H1 (cell line): ENCODE measurements around the gene BOLA3. TPM values are rescaled to one million over a fixed set of nuclear protein-coding genes. Genes with fewer than 3 reads are reported as not detected.

Source experiments
- CTCF ChIA-PET: fragments of 300-600 bp; sonication (Branson Sonifier 250); formaldehyde crosslinking; loops from one replicate; lab custom pipeline; 2021; ENCODE audit not compliant: partially characterized antibody; lab: Charles Lee
- POLR2A ChIA-PET: fragments of 300-600 bp; sonication (Branson Sonifier 250); formaldehyde crosslinking; loops from one replicate; lab custom pipeline; 2021; ENCODE audit warnings: inconsistent platforms; ENCODE audit not compliant: partially characterized antibody; lab: Charles Lee
- DNase-seq, 2 experiments: peaks; one replicate each; pipeline versions ENCODE4 v3.0.0 to v3.0.0-alpha.2; 2010 to 2022; ENCODE audit warnings: low spot score in 2 of 2, low read depth in 1 of 2, mixed read lengths in 1 of 2
- FAIRE-seq: peaks from 2 replicates; lab custom pipeline; 2011; peaks lifted over from hg19 to GRCh38; lab: Jason Lieb, UNC
- H2AFZ ChIP-seq: 2 replicates; pipeline ENCODE4 v1.8.1; 2012; ENCODE audit warnings: low read length, inconsistent platforms
- H2AK5ac ChIP-seq: 2 replicates; pipeline ENCODE4 v1.6.1; 2013; ENCODE audit warnings: low read depth, low read length
- H2BK120ac ChIP-seq: replicated peaks from 2 replicates; pipeline ENCODE3; 2013; ENCODE audit warnings: low read depth, low read length, inconsistent platforms
- H2BK12ac ChIP-seq: 2 replicates; pipeline ENCODE4 v1.6.1; 2013; ENCODE audit warnings: low read depth, low read length
- H2BK15ac ChIP-seq: 2 replicates; pipeline ENCODE4 v1.6.1; 2013; ENCODE audit warnings: low read length
- H2BK20ac ChIP-seq: 2 replicates; pipeline ENCODE4 v1.6.1; 2013; ENCODE audit warnings: low read length
- H2BK5ac ChIP-seq: 2 replicates; pipeline ENCODE4 v1.6.1; 2013; ENCODE audit warnings: low read depth, low read length
- H3K14ac ChIP-seq: 2 replicates; pipeline ENCODE4 v1.6.1; 2013; ENCODE audit warnings: inconsistent platforms; ENCODE audit not compliant: insufficient read length
- H3K18ac ChIP-seq: 2 replicates; pipeline ENCODE4 v1.6.1; 2013; ENCODE audit warnings: low read length; ENCODE audit errors: extremely low read depth
- H3K23ac ChIP-seq: 2 replicates; pipeline ENCODE4 v1.6.1; 2013; ENCODE audit warnings: inconsistent platforms; ENCODE audit not compliant: insufficient read length
- H3K23me2 ChIP-seq: 2 replicates; pipeline ENCODE4 v1.6.1; 2013; ENCODE audit warnings: low read depth, low read length
- H3K27ac ChIP-seq: 2 replicates; pipeline ENCODE4 v1.6.1; 2011; ENCODE audit warnings: low read depth, low read length, inconsistent platforms
- H3K27me3 ChIP-seq, 4 experiments: replicated peaks in 1 of 4; 1 replicate in 1 of 4; 2 replicates in 3 of 4; pipeline versions ENCODE4 v1.6.1 to v1.8.1; 2011 to 2013; ENCODE audit warnings: low read length in 3 of 4, mild to moderate bottlenecking in 3 of 4, inconsistent platforms in 2 of 4, mixed read lengths in 2 of 4, moderate library complexity in 1 of 4; ENCODE audit not compliant: control insufficient read depth in 3 of 4, insufficient read depth in 3 of 4; ENCODE audit errors: extremely low read depth in 1 of 4
- H3K36me3 ChIP-seq, 4 experiments: 2 replicates each; pipeline versions ENCODE4 v1.6.1 to v1.8.1; 2011 to 2013; ENCODE audit warnings: mild to moderate bottlenecking in 4 of 4, low read length in 3 of 4, moderate library complexity in 2 of 4, control low read depth in 1 of 4, inconsistent platforms in 1 of 4; ENCODE audit not compliant: insufficient read depth in 4 of 4, control insufficient read depth in 2 of 4
- H3K4ac ChIP-seq: replicated peaks from 2 replicates; pipeline ENCODE3; 2013; ENCODE audit warnings: low read length, low read depth, mixed read lengths, inconsistent platforms; ENCODE audit not compliant: insufficient read length
- H3K4me1 ChIP-seq, 4 experiments: replicated peaks in 1 of 4; 1 replicate in 1 of 4; 2 replicates in 3 of 4; pipeline versions ENCODE4 v1.6.1 to v1.8.1; 2011 to 2013; ENCODE audit warnings: low read length in 3 of 4, inconsistent platforms in 2 of 4, mixed read lengths in 1 of 4; ENCODE audit not compliant: insufficient read depth in 4 of 4, control insufficient read depth in 3 of 4
- H3K4me2 ChIP-seq, 2 experiments: 2 replicates each; pipeline versions ENCODE4 v1.6.1 to v1.8.1; 2011 to 2013; ENCODE audit warnings: low read depth in 2 of 2, low read length in 2 of 2, control low read depth in 1 of 2, inconsistent platforms in 1 of 2, mild to moderate bottlenecking in 1 of 2; ENCODE audit not compliant: insufficient read depth in 1 of 2
- H3K4me3 ChIP-seq, 4 experiments: fragments of 200-600, 300-600 bp in 1 of 4; sonication (generic), shearing (Covaris generic), sonication (Bioruptor Twin) in 1 of 4; 2 replicates each; pipeline versions ENCODE4 v1.5.1 to v1.8.1; 2011 to 2016; ENCODE audit warnings: low read length in 4 of 4, low read depth in 3 of 4, control low read depth in 2 of 4, inconsistent platforms in 2 of 4, mild to moderate bottlenecking in 2 of 4, mixed read lengths in 1 of 4, moderate library complexity in 1 of 4; ENCODE audit not compliant: insufficient read depth in 2 of 4; ENCODE audit errors: extremely low read depth in 1 of 4
- H3K56ac ChIP-seq: replicated peaks from 2 replicates; pipeline ENCODE3; 2013; ENCODE audit warnings: low read depth, mild to moderate bottlenecking, mixed read lengths, low read length, inconsistent platforms; ENCODE audit not compliant: insufficient read length
- H3K79me1 ChIP-seq: 2 replicates; pipeline ENCODE4 v1.6.1; 2013; ENCODE audit warnings: low read depth, low read length, control low read depth
- H3K79me2 ChIP-seq, 2 experiments: 2 replicates each; pipeline versions ENCODE4 v1.6.1 to v1.8.1; 2012 to 2013; ENCODE audit warnings: low read length in 2 of 2, mild to moderate bottlenecking in 2 of 2, inconsistent platforms in 1 of 2; ENCODE audit not compliant: insufficient read depth in 2 of 2, control insufficient read depth in 1 of 2
- H3K9ac ChIP-seq, 4 experiments: replicated peaks in 1 of 4; 1 replicate in 1 of 4; 2 replicates in 3 of 4; pipeline versions ENCODE4 v1.6.1 to v1.8.1; 2011 to 2013; ENCODE audit warnings: low read depth in 3 of 4, low read length in 3 of 4, control low read depth in 2 of 4, mild to moderate bottlenecking in 2 of 4, moderate library complexity in 2 of 4, inconsistent platforms in 1 of 4; ENCODE audit errors: extremely low read depth in 1 of 4
- H3K9me3 ChIP-seq, 2 experiments: 2 replicates each; pipeline versions ENCODE4 v1.6.1 to v1.8.1; 2012 to 2013; ENCODE audit warnings: mild to moderate bottlenecking in 2 of 2, moderate library complexity in 2 of 2, control low read depth in 1 of 2, inconsistent platforms in 1 of 2, low read depth in 1 of 2, low read length in 1 of 2, mixed read lengths in 1 of 2; ENCODE audit not compliant: insufficient read depth in 2 of 2
- H4K20me1 ChIP-seq, 2 experiments: replicated peaks in 1 of 2; 2 replicates each; pipeline versions ENCODE3 to v1.8.1; 2011 to 2013; ENCODE audit warnings: inconsistent platforms in 2 of 2, low read length in 2 of 2, mild to moderate bottlenecking in 1 of 2; ENCODE audit not compliant: insufficient read depth in 2 of 2, control insufficient read depth in 1 of 2
- H4K5ac ChIP-seq: 2 replicates; pipeline ENCODE4 v1.6.1; 2013; ENCODE audit warnings: low read length, low read depth, mixed read lengths, inconsistent platforms; ENCODE audit not compliant: insufficient read length
- H4K8ac ChIP-seq: 2 replicates; pipeline ENCODE4 v1.8.0; 2013; ENCODE audit warnings: mild to moderate bottlenecking, moderate library complexity, low read length, inconsistent platforms; ENCODE audit not compliant: insufficient read depth; ENCODE audit errors: extremely low read depth
- H4K91ac ChIP-seq: replicated peaks from 2 replicates; pipeline ENCODE3; 2013; ENCODE audit warnings: low read length, mixed read lengths, inconsistent platforms; ENCODE audit not compliant: insufficient read length
- BACH1 ChIP-seq: IDR thresholded peaks from 2 replicates; pipeline ENCODE4 v1.6.1; 2012; ENCODE audit warnings: low read length, improper control_type of control experiment
- CHD1 ChIP-seq: IDR thresholded peaks from 2 replicates; pipeline ENCODE4 v1.6.1; 2012; ENCODE audit warnings: low read depth, low read length, improper control_type of control experiment
- CREB1 ChIP-seq: IDR thresholded peaks from 2 replicates; pipeline ENCODE4 v1.6.1; 2012; ENCODE audit warnings: inconsistent platforms
- EZH2 ChIP-seq: fragments of 200-600 bp; sonication (generic); IDR thresholded peaks from 2 replicates; pipeline ENCODE4 v1.7.1; 2012; ENCODE audit warnings: low read depth, mild to moderate bottlenecking, moderate library complexity, low read length, inconsistent platforms; ENCODE audit not compliant: severe bottlenecking
- FOSL1 ChIP-seq: IDR thresholded peaks from 2 replicates; pipeline ENCODE4 v1.6.1; 2011; ENCODE audit warnings: mild to moderate bottlenecking, low read depth, low read length, moderate library complexity; ENCODE audit not compliant: insufficient read depth
- GABPA ChIP-seq: IDR thresholded peaks from 2 replicates; pipeline ENCODE4 v1.6.1; 2011; ENCODE audit warnings: mild to moderate bottlenecking, low read length, moderate library complexity, borderline replicate concordance; ENCODE audit not compliant: insufficient read depth
- GTF2F1 ChIP-seq: IDR thresholded peaks from 2 replicates; pipeline ENCODE4 v1.6.1; 2012; ENCODE audit warnings: low read depth, low read length, improper control_type of control experiment, borderline replicate concordance
- KDM4A ChIP-seq: IDR thresholded peaks from one replicate; pipeline ENCODE4 v1.7.1; 2012; ENCODE audit warnings: low read depth, mild to moderate bottlenecking, moderate library complexity, low read length, inconsistent platforms; ENCODE audit not compliant: severe bottlenecking
- PHF8 ChIP-seq: fragments of 200-600 bp; sonication (generic); conservative IDR thresholded peaks from 2 replicates; pipeline ENCODE4 v1.7.1; 2012; ENCODE audit warnings: low read depth, mild to moderate bottlenecking, inconsistent platforms, low read length, moderate library complexity
- SIX5 ChIP-seq: IDR thresholded peaks from 2 replicates; pipeline ENCODE4 v1.6.1; 2011; ENCODE audit warnings: mild to moderate bottlenecking, low read depth, low read length
- SP4 ChIP-seq: IDR thresholded peaks from 2 replicates; pipeline ENCODE4 v1.6.1; 2012; ENCODE audit warnings: low read length, inconsistent platforms
- WGBS, 2 experiments: shearing (Covaris generic) in 1 of 2; methylation state at CpG; one replicate each; pipeline versions ENCODE4 v1.1.6 to v1.1.7; 2013 to 2015; ENCODE audit warnings: low lambda C conversion rate in 2 of 2, mixed read lengths in 2 of 2, inconsistent platforms in 1 of 2, low coverage in 1 of 2, missing lambda C conversion rate in 1 of 2; ENCODE audit not compliant: insufficient replicate concordance in 2 of 2, insufficient coverage in 1 of 2, insufficient read length in 1 of 2; ENCODE audit errors: extremely low coverage in 1 of 2, missing lambda C conversion rate in 1 of 2; 5-methylcytosine and 5-hydroxymethylcytosine counted together
- polyA plus RNA-seq, 7 experiments: library from polyadenylated mRNA; depleted of rRNA in 3 of 7; stranded (reverse) in 5 of 7; unstranded in 2 of 7; fragments of >200 nt in 5 of 7; fragments of 200-250 nt in 2 of 7; gene quantifications; 1 replicate in 5 of 7; 2 replicates in 1 of 7; 4 replicates in 1 of 7; pipeline versions ENCODE4 v1.2.1 to v1.2.3, GENCODE V29; 2011 to 2013; ENCODE audit warnings: missing spikeins in 2 of 7, mixed read lengths in 2 of 7
- total RNA-seq: library from RNA; stranded (reverse); fragmentation: NEBNext Ultra II Directional; extraction: Animal tissue kit (Norgen Biotek cat#: 25700); gene quantifications from 2 replicates; pipeline ENCODE4 v1.2.1, GENCODE V29; 2021
- TF ChIP-seq, protein P1 (sequence below): IDR thresholded peaks from 2 replicates; pipeline ENCODE4 v1.6.1; 2011; ENCODE audit warnings: low read length, improper control_type of control experiment

Gene BOLA3
- total and polyA plus RNA-seq, 2 of the 8 experiments (the other 6 are each of a cell fraction or from before 2014, with no cell fraction given), result 46.1 to 67.3 TPM

- POLR2A ChIA-PET, result interaction anchor here (1.2 kb wide), 1 partner anchor 45 kb away, joined by 3 read pairs; no protein-coding TSS in a partner anchor
- no peak for FAIRE-seq
- TF ChIP-seq GTF2F1 (no peak), BACH1 (no peak), FOSL1 (no peak), PHF8 (no peak), EZH2 (no peak), SP4 (no peak), CHD1 (no peak), SIX5 (no peak), CREB1 (no peak), GABPA (no peak), KDM4A (no peak)
- TF ChIP-seq, protein P1, sequence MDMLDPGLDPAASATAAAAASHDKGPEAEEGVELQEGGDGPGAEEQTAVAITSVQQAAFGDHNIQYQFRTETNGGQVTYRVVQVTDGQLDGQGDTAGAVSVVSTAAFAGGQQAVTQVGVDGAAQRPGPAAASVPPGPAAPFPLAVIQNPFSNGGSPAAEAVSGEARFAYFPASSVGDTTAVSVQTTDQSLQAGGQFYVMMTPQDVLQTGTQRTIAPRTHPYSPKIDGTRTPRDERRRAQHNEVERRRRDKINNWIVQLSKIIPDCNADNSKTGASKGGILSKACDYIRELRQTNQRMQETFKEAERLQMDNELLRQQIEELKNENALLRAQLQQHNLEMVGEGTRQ, result no peak
Measured at GRCh38 chr2:74101574-74102300, 46.0 kb downstream of the BOLA3 start.

More at GRCh38 chr2:74101574-74102300, 46.0 kb downstream of the BOLA3 start:
- DNase-seq, result no peak
- WGBS, 2 experiments, result 92% methylated on average over 27 of the region's 39 CpGs; no CpG with 5 or more reads in 1 of the 2 experiments
- H3K9me3 ChIP-seq, result no peaks in the 10 kb centered on the region
- no peak overlapping the region for H3K4me2 ChIP-seq
- H4K20me1 ChIP-seq, result peaks cover 0 to 3% of the 10 kb centered on the region in 2 experiments
- H2BK20ac ChIP-seq, result no peak overlapping the region
- H4K91ac ChIP-seq, result no peak overlapping the region
- no peak overlapping the region for H3K9ac ChIP-seq
- H4K8ac ChIP-seq, result no peak overlapping the region
- no peak overlapping the region for H2AFZ ChIP-seq
- no peak overlapping the region for H2AK5ac ChIP-seq
- H3K56ac ChIP-seq, result no peak overlapping the region
- peaks cover 0 to 4% (median 3%) of the 10 kb centered on the region in 4 experiments; a peak in 5 of 7 replicates for H3K4me1 ChIP-seq
- no peak overlapping the region for H3K18ac ChIP-seq
- H3K79me1 ChIP-seq, result no peaks in the 10 kb centered on the region
- no peak overlapping the region for H2BK120ac ChIP-seq
- no peak overlapping the region for H3K27ac ChIP-seq
- no peaks in the 10 kb centered on the region for H3K27me3 ChIP-seq
- H2BK5ac ChIP-seq, result no peak overlapping the region
- no peaks in the 10 kb centered on the region; the same call in 1 of the 2 replicates for H3K23me2 ChIP-seq
- H3K23ac ChIP-seq, result no peak overlapping the region
- peaks cover 9 to 27% (median 24%) of the 10 kb centered on the region in 4 experiments; a peak in 7 of 8 replicates for H3K36me3 ChIP-seq
- H4K5ac ChIP-seq, result no peak overlapping the region
- H3K4ac ChIP-seq, result no peak overlapping the region
- no peak overlapping the region for H2BK12ac ChIP-seq
- no peaks in the 10 kb centered on the region for H3K79me2 ChIP-seq
- CTCF ChIA-PET, result interaction anchor here (0.7 to 1.9 kb wide), 4 partner anchors 21 to 192 kb away, joined by 3 to 10 read pairs (median 3); no protein-coding TSS in a partner anchor
- H2BK15ac ChIP-seq, result no peak overlapping the region
- H3K4me3 ChIP-seq, result no peak overlapping the region
- H3K14ac ChIP-seq, result no peak overlapping the region
